ENCODE results near the gene EHMT1. TPM values are rescaled to one million over a fixed set of nuclear protein-coding genes. Genes with fewer than 3 reads are reported as not detected.

EHMT1 gene
- total RNA-seq, 2 experiments from 2014 or later = 145 to 295 TPM

GRCh38 chr9:137669261-137669672 is 50.5 kb downstream of the EHMT1 start:
- intact Hi-C loops (cut with micrococcal nuclease; ENCODE audit: unreplicated experiment) = no loop called here
- Histone ChIP-seq H3K36me3 (ENCODE audit: insufficient read depth, low read length) (peaks cover 43% of the 10 kb centered on the region), H3K4me3 (ENCODE audit: low read depth, low read length, poor library complexity, severe bottlenecking) (peak overlapping the region; percentile 28), H2AFZ (ENCODE audit: low read length) (no peak overlapping the region), H3K27ac (ENCODE audit: low read depth, low read length, poor library complexity, severe bottlenecking) (peak overlapping the region; percentile 95), H4K20me1 (ENCODE audit: insufficient read depth, low read length) (no peaks in the 10 kb centered on the region), H3K9me2 (ENCODE audit: insufficient read depth, low read length) (no peaks in the 10 kb centered on the region), H3K4me2 (ENCODE audit: low read length) (peak overlapping the region; percentile 81), H3K4me1 (ENCODE audit: insufficient read depth, low read length, poor library complexity, severe bottlenecking) (peaks cover 100% of the 10 kb centered on the region), H3K79me2 (ENCODE audit: insufficient read depth, low read depth, low read length) (peaks cover 91% of the 10 kb centered on the region), H3K9me3 (ENCODE audit: low read length) (no peaks in the 10 kb centered on the region)
- no peak for TF ChIP-seq EZH2phosphoT487 (IDR thresholded peaks at IDR 0.05; ENCODE audit: borderline replicate concordance, low read depth, low read length)
- no peak for TF ChIP-seq CTCF (conservative IDR thresholded peaks at IDR 0.05; ENCODE audit: low read length)
- DNase-seq (ENCODE audit: low spot score) = no peak
- ChIA-PET POLR2A (interaction anchor here (0.8 to 1.4 kb wide), 3 partner anchors 9 to 50 kb away, joined by 3 to 4 read pairs (median 3); partner anchors contain the start of gene EHMT1), CTCF (ENCODE audit: unreplicated experiment) (interaction anchor here (1.1 kb wide), 1 partner anchor 79 kb away, joined by 3 read pairs; the partner anchor contains the start of gene ZMYND19)
- BruUV-seq (replicated peaks) = no TSS peak

GRCh38 chr9:137670391-137671195 is 51.8 kb downstream of the EHMT1 start:
- H3K9me2 ChIP-seq (ENCODE audit: insufficient read depth, low read length) = no peaks in the 10 kb centered on the region
- no peaks in the 10 kb centered on the region for H4K20me1 ChIP-seq (ENCODE audit: insufficient read depth, low read length)
- CTCF ChIA-PET (ENCODE audit: unreplicated experiment) = interaction anchor here (0.6 to 1.3 kb wide), 2 partner anchors 50 to 447 kb away, joined by 3 to 7 read pairs; no protein-coding TSS in a partner anchor
- H3K9me3 ChIP-seq (ENCODE audit: low read length) = no peaks in the 10 kb centered on the region
- peak overlapping the region; percentile 95 for H3K27ac ChIP-seq (ENCODE audit: low read depth, low read length, poor library complexity, severe bottlenecking)
- DNase-seq (ENCODE audit: low spot score) = peak; percentile 71
- TF ChIP-seq CTCF (conservative IDR thresholded peaks at IDR 0.05; ENCODE audit: low read length) (no peak), EZH2phosphoT487 (IDR thresholded peaks at IDR 0.05; ENCODE audit: borderline replicate concordance, low read depth, low read length) (no peak)
- peak overlapping the region; percentile 81 for H3K4me2 ChIP-seq (ENCODE audit: low read length)
- no TSS peak for BruUV-seq (replicated peaks)
- intact Hi-C loops (cut with micrococcal nuclease; ENCODE audit: unreplicated experiment) = loop anchor here (5.0 to 10.0 kb wide), 2 partner anchors 93 to 104 kb away; partner anchors contain the start of gene DPH7
- peaks cover 97% of the 10 kb centered on the region for H3K4me1 ChIP-seq (ENCODE audit: insufficient read depth, low read length, poor library complexity, severe bottlenecking)
- peaks cover 89% of the 10 kb centered on the region for H3K79me2 ChIP-seq (ENCODE audit: insufficient read depth, low read depth, low read length)
- H2AFZ ChIP-seq (ENCODE audit: low read length) = no peak overlapping the region
- POLR2A ChIA-PET = interaction anchor here (0.6 to 1.8 kb wide), 11 partner anchors 13 to 119 kb away, joined by 3 to 7 read pairs (median 3); partner anchors contain the start of genes EHMT1 and MRPL41
- H3K4me3 ChIP-seq (ENCODE audit: low read depth, low read length, poor library complexity, severe bottlenecking) = peak overlapping the region; percentile 28
- H3K36me3 ChIP-seq (ENCODE audit: insufficient read depth, low read length) = peaks cover 32% of the 10 kb centered on the region
